IMR-90 (cell line): ENCODE data around the gene AKT3. TPM values are rescaled to one million over a fixed set of nuclear protein-coding genes. Genes with fewer than 3 reads are reported as not detected.

Experiments
- ATAC-seq: fragments of 200-7000 bp; cut with Tn5 transposase; 2 replicates; pipeline ENCODE4 v1.9.1; 2020; ENCODE audit warnings: low read depth, mild to moderate bottlenecking, moderate library complexity
- BruUV-seq: library from RNA; stranded (reverse); fragments of 400-500 nt; replicated peaks from 2 replicates; lab custom pipeline; 2021; lab: Mats Ljungman, UMichigan
- CTCF ChIA-PET: fragments of 300-600 bp; formaldehyde crosslinking; extraction: SDS; loops from one replicate; lab custom pipeline; 2021; ENCODE audit warnings: antibody characterized with exemption; lab: Yijun Ruan, JAX
- POLR2A ChIA-PET: fragments of 300-600 bp; sonication (Branson Sonifier 250); formaldehyde crosslinking; loops from one replicate; lab custom pipeline; 2022; ENCODE audit warnings: antibody characterized with exemption; ENCODE audit not compliant: unreplicated experiment; lab: Charles Lee
- DNase-seq: peaks from one replicate; pipeline ENCODE4 v3.0.0; 2013
- H2AFZ ChIP-seq: replicated peaks from 2 replicates; pipeline ENCODE3; 2013; ENCODE audit warnings: low read length, mild to moderate bottlenecking; ENCODE audit not compliant: poor library complexity
- H2AK5ac ChIP-seq: 2 replicates; pipeline ENCODE4 v1.6.1; 2013; ENCODE audit warnings: low read depth, low read length, inconsistent platforms
- H2AK9ac ChIP-seq: replicated peaks from 2 replicates; pipeline ENCODE3; 2013; ENCODE audit warnings: mild to moderate bottlenecking, low read depth, low read length, moderate library complexity; ENCODE audit not compliant: poor library complexity
- H2BK120ac ChIP-seq: 2 replicates; pipeline ENCODE4 v1.6.1; 2013; ENCODE audit warnings: low read depth, low read length, inconsistent platforms
- H2BK15ac ChIP-seq: 3 replicates; pipeline ENCODE4 v1.6.1; 2013; ENCODE audit warnings: low read depth, low read length, inconsistent platforms
- H2BK20ac ChIP-seq: 2 replicates; pipeline ENCODE4 v1.6.1; 2013; ENCODE audit warnings: low read depth, mild to moderate bottlenecking, inconsistent platforms, low read length, moderate library complexity
- H2BK5ac ChIP-seq: 2 replicates; pipeline ENCODE4 v1.6.1; 2013; ENCODE audit warnings: mild to moderate bottlenecking, low read depth, low read length, inconsistent platforms; ENCODE audit not compliant: poor library complexity, severe bottlenecking
- H3K14ac ChIP-seq: replicated peaks from 2 replicates; pipeline ENCODE4 v1.6.1; 2013; ENCODE audit warnings: low read depth, low read length, inconsistent platforms
- H3K18ac ChIP-seq: 2 replicates; pipeline ENCODE4 v1.6.1; 2013; ENCODE audit warnings: low read depth, low read length, control low read depth
- H3K23ac ChIP-seq: 2 replicates; pipeline ENCODE4 v1.6.1; 2013; ENCODE audit warnings: low read depth, low read length, inconsistent platforms
- H3K27ac ChIP-seq: 2 replicates; pipeline ENCODE4 v1.5.1; 2013; ENCODE audit warnings: mild to moderate bottlenecking, control low read depth, low read length; ENCODE audit not compliant: insufficient read depth
- H3K27me3 ChIP-seq: 2 replicates; pipeline ENCODE4 v1.6.1; 2013; ENCODE audit warnings: low read length; ENCODE audit not compliant: control insufficient read depth, insufficient read depth
- H3K36me3 ChIP-seq: 2 replicates; pipeline ENCODE4 v1.6.1; 2013; ENCODE audit warnings: low read length, mixed read lengths; ENCODE audit not compliant: control insufficient read depth, insufficient read depth
- H3K4ac ChIP-seq: 2 replicates; pipeline ENCODE4 v1.6.1; 2013; ENCODE audit warnings: low read depth, low read length, inconsistent platforms
- H3K4me1 ChIP-seq: 2 replicates; pipeline ENCODE4 v1.6.1; 2013; ENCODE audit warnings: low read length, mixed read lengths; ENCODE audit not compliant: control insufficient read depth, insufficient read depth
- H3K4me2 ChIP-seq: 2 replicates; pipeline ENCODE4 v1.6.1; 2013; ENCODE audit warnings: low read depth, mild to moderate bottlenecking, control low read depth, low read length, moderate library complexity
- H3K4me3 ChIP-seq: 2 replicates; pipeline ENCODE4 v1.5.1; 2013; ENCODE audit warnings: low read depth, mild to moderate bottlenecking, control low read depth, low read length, moderate library complexity; ENCODE audit not compliant: insufficient read depth
- H3K56ac ChIP-seq: 2 replicates; pipeline ENCODE4 v1.6.1; 2013; ENCODE audit warnings: low read length, inconsistent platforms; ENCODE audit not compliant: insufficient read depth; ENCODE audit errors: extremely low read depth
- H3K79me1 ChIP-seq, 2 experiments: 2 replicates each; pipeline ENCODE4 v1.6.1; 2013; ENCODE audit warnings: low read length in 2 of 2, inconsistent platforms in 1 of 2, low read depth in 1 of 2
- H3K9ac ChIP-seq: 2 replicates; pipeline ENCODE4 v1.6.1; 2013; ENCODE audit warnings: low read depth, low read length, control low read depth
- H3K9me1 ChIP-seq: 2 replicates; pipeline ENCODE4 v1.6.1; 2013; ENCODE audit warnings: low read length, inconsistent platforms; ENCODE audit not compliant: insufficient read depth
- H3K9me3 ChIP-seq: 2 replicates; pipeline ENCODE4 v1.6.1; 2013; ENCODE audit warnings: low read length; ENCODE audit not compliant: control insufficient read depth, insufficient read depth
- H4K20me1 ChIP-seq: 2 replicates; pipeline ENCODE4 v1.6.1; 2013; ENCODE audit warnings: low read length, inconsistent platforms; ENCODE audit not compliant: insufficient read depth
- H4K5ac ChIP-seq: 2 replicates; pipeline ENCODE4 v1.6.1; 2013; ENCODE audit warnings: mild to moderate bottlenecking, low read depth, low read length, control low read depth
- H4K8ac ChIP-seq, 2 experiments: 2 replicates each; pipeline ENCODE4 v1.6.1; 2013; ENCODE audit warnings: low read depth in 2 of 2, low read length in 2 of 2, control low read depth in 1 of 2, inconsistent platforms in 1 of 2
- H4K91ac ChIP-seq: 2 replicates; pipeline ENCODE4 v1.6.1; 2013; ENCODE audit warnings: low read depth, low read length, inconsistent platforms; ENCODE audit not compliant: insufficient read depth
- BHLHE40 ChIP-seq: fragments of 150-350 bp; IDR thresholded peaks from 2 replicates; pipeline ENCODE4 v1.6.1; 2016; ENCODE audit warnings: mild to moderate bottlenecking, low read depth, low read length
- ELK1 ChIP-seq: fragments of 150-350 bp; IDR thresholded peaks from 2 replicates; pipeline ENCODE4 v1.6.1; 2016; ENCODE audit warnings: low read depth, mild to moderate bottlenecking, low read length, moderate library complexity, borderline replicate concordance
- FOS ChIP-seq: fragments of 150-350 bp; IDR thresholded peaks from 2 replicates; pipeline ENCODE4 v1.6.1; 2016; ENCODE audit warnings: low read depth, low read length
- MAFK ChIP-seq: IDR thresholded peaks from 2 replicates; pipeline ENCODE4 v1.6.1; 2012; ENCODE audit warnings: low read depth, low read length, improper control_type of control experiment
- NFE2L2 ChIP-seq: fragments of 150-350 bp; IDR thresholded peaks from 2 replicates; pipeline ENCODE4 v1.6.1; 2016; ENCODE audit warnings: low read depth, mild to moderate bottlenecking, low read length
- POLR2A ChIP-seq: IDR thresholded peaks from 2 replicates; pipeline ENCODE4 v1.6.1; 2012; ENCODE audit warnings: mild to moderate bottlenecking, low read depth, low read length
- RAD21 ChIP-seq: IDR thresholded peaks from 2 replicates; pipeline ENCODE4 v1.6.1; 2012; ENCODE audit warnings: low read length, improper control_type of control experiment
- SMC3 ChIP-seq: fragments of 150-350 bp; IDR thresholded peaks from 2 replicates; pipeline ENCODE4 v1.6.1; 2016; ENCODE audit warnings: low read depth, mild to moderate bottlenecking, antibody characterized with exemption, low read length, moderate library complexity
- WGBS, 2 experiments: methylation state at CpG; one replicate each; pipeline versions ENCODE4 v1.1.5 to v1.1.7; 2013; ENCODE audit warnings: missing lambda C conversion rate in 2 of 2; ENCODE audit not compliant: insufficient read length in 1 of 2; ENCODE audit errors: extremely low coverage in 2 of 2; 5-methylcytosine and 5-hydroxymethylcytosine counted together
- dilution Hi-C: fragments of 300-500 bp; cut with HindIII; formaldehyde crosslinking; loops from one replicate; pipeline ENCODE4 v1.14.3; 2018; ENCODE audit warnings: low sequenced_read_pairs; ENCODE audit not compliant: unreplicated experiment
- in situ Hi-C: fragments of 300-500 bp; cut with MboI; formaldehyde crosslinking; loops from 3 replicates; pipeline ENCODE4 v1.14.3; 2019; ENCODE audit warnings: low sequenced_read_pairs, inconsistent platforms, mixed read lengths
- intact Hi-C: fragments of 100-400 bp; cut with micrococcal nuclease; formaldehyde crosslinking; loops from 2 replicates; pipeline ENCODE4 v1.10.0; 2022
- polyA plus RNA-seq, 3 experiments: library from polyadenylated mRNA; depleted of rRNA; stranded (reverse); fragments of >200 nt; gene quantifications; 2 replicates each; pipeline ENCODE4 v1.2.3, GENCODE V29; 2012; ENCODE audit warnings: low replicate concordance in 1 of 3
- total RNA-seq: library from RNA; depleted of rRNA; stranded (reverse); fragments of >200 nt; gene quantifications from 2 replicates; pipeline ENCODE4 v1.2.3, GENCODE V29; 2012

AKT3 gene
- total and polyA plus RNA-seq, 2 of the 4 experiments (the other 2 are of a cell fraction), result 15.2 to 19.4 TPM

GRCh38 chr1:243885806-243886205, 35.8 kb upstream of the AKT3 start:
- ATAC-seq (no peak), DNase-seq (no peak)
- Histone ChIP-seq H2AK9ac (no peak overlapping the region), H3K4me2 (no peak overlapping the region), H3K4me3 (no peak overlapping the region), H3K27me3 (peaks cover 3% of the 10 kb centered on the region), H3K4ac (no peak overlapping the region), H2BK5ac (no peak overlapping the region), H3K14ac (no peak overlapping the region), H3K27ac (no peak overlapping the region), H4K91ac (no peak overlapping the region), H3K56ac (no peak overlapping the region), H3K79me1 (no peaks in the 10 kb centered on the region), H4K8ac (no peak overlapping the region), H2AFZ (no peak overlapping the region), H3K23ac (no peak overlapping the region), H3K18ac (no peak overlapping the region), H3K36me3 (no peaks in the 10 kb centered on the region), H3K9ac (no peak overlapping the region), H2BK20ac (no peak overlapping the region), H2AK5ac (no peak overlapping the region), H2BK120ac (no peak overlapping the region), H4K20me1 (no peaks in the 10 kb centered on the region), H2BK15ac (no peak overlapping the region), H4K5ac (no peak overlapping the region), H3K4me1 (no peaks in the 10 kb centered on the region), H3K9me3 (no peaks in the 10 kb centered on the region), H3K9me1 (no peaks in the 10 kb centered on the region)
- BruUV-seq, result no TSS peak
- intact Hi-C loops, result no loop called here
- no CpG with 5 or more reads among the region's 1 CpG for WGBS, 2 experiments
- dilution Hi-C loops, result no loop called here
- in situ Hi-C loops, result no loop called here
- ChIA-PET POLR2A (no interaction called here), CTCF (no interaction called here)
- TF ChIP-seq RAD21 (no peak), SMC3 (no peak), FOS (no peak), POLR2A (no peak), BHLHE40 (no peak), MAFK (no peak), ELK1 (no peak), NFE2L2 (no peak)
